Measurements from ENCODE around the gene RWDD1.

The RWDD1 gene

GRCh38 chr6:116633685-116634084 is 62.4 kb downstream of the RWDD1 start:
- Histone ChIP-seq H3K4me3 (ENCODE audit: low read length) (no peak overlapping the region), H3K79me2 (ENCODE audit: low read length) (no peaks in the 10 kb centered on the region), H3K27ac (ENCODE audit: low read length) (no peak overlapping the region), H3K4me1 (ENCODE audit: low read length) (peaks cover 11% of the 10 kb centered on the region), H3K4me2 (ENCODE audit: low read length) (no peak overlapping the region), H3K9me3 (ENCODE audit: insufficient read depth, low read length) (no peaks in the 10 kb centered on the region), H2AFZ (ENCODE audit: low read depth, low read length) (no peak overlapping the region), H3K36me3 (replicated peaks; ENCODE audit: low read depth, low read length) (peaks cover 11% of the 10 kb centered on the region), H4K20me1 (ENCODE audit: insufficient read depth, low read length) (no peaks in the 10 kb centered on the region), H3K9ac (ENCODE audit: low read length) (no peak overlapping the region), H3K27me3 (ENCODE audit: low read depth, low read length) (no peaks in the 10 kb centered on the region)
- TF ChIP-seq CTCF (IDR thresholded peaks at IDR 0.05; ENCODE audit: low read depth, low read length) (peak; percentile 35; the same call in 1 of the 2 replicates), EZH2phosphoT487 (IDR thresholded peaks at IDR 0.05; ENCODE audit: low read depth) (no peak)
